Panc1 (cell line): Measurements from ENCODE around the gene EHD1.

ENCODE experiments used
- POLR2AphosphoS5 ChIP-seq: IDR thresholded peaks from 2 replicates; pipeline ENCODE4 v1.6.1; 2012; ENCODE audit warnings: mild to moderate bottlenecking, low read depth, low read length, moderate library complexity
- TF ChIP-seq, protein P1 (sequence below): fragments of 450-650 bp; IDR thresholded peaks from 2 replicates; pipeline ENCODE4 v1.5.1; 2017; ENCODE audit warnings: mild to moderate bottlenecking

DNA sequence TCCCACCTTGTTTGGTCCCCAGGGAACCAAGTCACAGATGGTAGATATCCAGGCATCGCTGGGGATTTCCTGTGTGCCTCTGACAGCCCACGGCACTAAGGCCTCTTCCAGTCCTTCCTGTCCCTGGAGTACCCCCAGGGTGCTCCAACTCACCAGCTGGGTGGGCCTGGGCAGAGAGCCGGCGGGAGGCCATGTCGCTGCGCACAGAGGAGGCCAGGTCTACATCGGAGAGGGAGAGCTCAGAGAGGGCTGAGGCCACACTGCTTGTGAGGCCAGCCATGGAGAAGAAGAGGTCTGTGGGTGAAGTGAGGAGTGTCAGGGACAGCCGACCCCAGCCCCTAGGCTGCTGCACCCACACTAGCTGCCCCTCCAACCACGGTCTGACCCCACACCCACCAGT, 33.3 kb upstream of the EHD1 start:
- TF ChIP-seq, protein P1, sequence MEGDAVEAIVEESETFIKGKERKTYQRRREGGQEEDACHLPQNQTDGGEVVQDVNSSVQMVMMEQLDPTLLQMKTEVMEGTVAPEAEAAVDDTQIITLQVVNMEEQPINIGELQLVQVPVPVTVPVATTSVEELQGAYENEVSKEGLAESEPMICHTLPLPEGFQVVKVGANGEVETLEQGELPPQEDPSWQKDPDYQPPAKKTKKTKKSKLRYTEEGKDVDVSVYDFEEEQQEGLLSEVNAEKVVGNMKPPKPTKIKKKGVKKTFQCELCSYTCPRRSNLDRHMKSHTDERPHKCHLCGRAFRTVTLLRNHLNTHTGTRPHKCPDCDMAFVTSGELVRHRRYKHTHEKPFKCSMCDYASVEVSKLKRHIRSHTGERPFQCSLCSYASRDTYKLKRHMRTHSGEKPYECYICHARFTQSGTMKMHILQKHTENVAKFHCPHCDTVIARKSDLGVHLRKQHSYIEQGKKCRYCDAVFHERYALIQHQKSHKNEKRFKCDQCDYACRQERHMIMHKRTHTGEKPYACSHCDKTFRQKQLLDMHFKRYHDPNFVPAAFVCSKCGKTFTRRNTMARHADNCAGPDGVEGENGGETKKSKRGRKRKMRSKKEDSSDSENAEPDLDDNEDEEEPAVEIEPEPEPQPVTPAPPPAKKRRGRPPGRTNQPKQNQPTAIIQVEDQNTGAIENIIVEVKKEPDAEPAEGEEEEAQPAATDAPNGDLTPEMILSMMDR = no peak
- TF ChIP-seq POLR2AphosphoS5 = no peak
